NT2/D1 (cell line): ENCODE results near the gene SCD.

ENCODE experiments used
- DNase-seq: peaks from one replicate; pipeline ENCODE4 v3.0.0-alpha.2; 2011; ENCODE audit warnings: low read depth, low spot score
- H3K27me3 ChIP-seq: 2 replicates; pipeline ENCODE4 v1.6.0; 2011; ENCODE audit warnings: mild to moderate bottlenecking; ENCODE audit not compliant: insufficient read length, insufficient read depth
- H3K36me3 ChIP-seq: 2 replicates; pipeline ENCODE4 v1.6.1; 2011; ENCODE audit warnings: mild to moderate bottlenecking, low read length, mixed read lengths; ENCODE audit not compliant: insufficient read depth, insufficient read length
- H3K4me1 ChIP-seq: 2 replicates; pipeline ENCODE4 v1.5.1; 2011; ENCODE audit not compliant: insufficient read depth, insufficient read length
- H3K4me3 ChIP-seq: 2 replicates; pipeline ENCODE4 v1.5.1; 2011; ENCODE audit warnings: low read depth; ENCODE audit not compliant: insufficient read length
- H3K9ac ChIP-seq: 2 replicates; pipeline ENCODE4 v1.6.0; 2011; ENCODE audit warnings: low read depth; ENCODE audit not compliant: insufficient read length
- H3K9me3 ChIP-seq: 2 replicates; pipeline ENCODE4 v1.5.1; 2011; ENCODE audit warnings: mild to moderate bottlenecking, low read length; ENCODE audit not compliant: insufficient read depth
- SUZ12 ChIP-seq: IDR thresholded peaks from 2 replicates; pipeline ENCODE4 v1.6.1; 2011; ENCODE audit not compliant: insufficient read length, insufficient read depth; ENCODE audit errors: extremely low read depth
- YY1 ChIP-seq: IDR thresholded peaks from 2 replicates; pipeline ENCODE4 v1.6.1; 2011; ENCODE audit not compliant: insufficient read length, insufficient read depth
- ZNF274 ChIP-seq: IDR thresholded peaks from 2 replicates; pipeline ENCODE4 v1.6.1; 2011; ENCODE audit warnings: mild to moderate bottlenecking, low read depth, low read length

The SCD gene

DNA sequence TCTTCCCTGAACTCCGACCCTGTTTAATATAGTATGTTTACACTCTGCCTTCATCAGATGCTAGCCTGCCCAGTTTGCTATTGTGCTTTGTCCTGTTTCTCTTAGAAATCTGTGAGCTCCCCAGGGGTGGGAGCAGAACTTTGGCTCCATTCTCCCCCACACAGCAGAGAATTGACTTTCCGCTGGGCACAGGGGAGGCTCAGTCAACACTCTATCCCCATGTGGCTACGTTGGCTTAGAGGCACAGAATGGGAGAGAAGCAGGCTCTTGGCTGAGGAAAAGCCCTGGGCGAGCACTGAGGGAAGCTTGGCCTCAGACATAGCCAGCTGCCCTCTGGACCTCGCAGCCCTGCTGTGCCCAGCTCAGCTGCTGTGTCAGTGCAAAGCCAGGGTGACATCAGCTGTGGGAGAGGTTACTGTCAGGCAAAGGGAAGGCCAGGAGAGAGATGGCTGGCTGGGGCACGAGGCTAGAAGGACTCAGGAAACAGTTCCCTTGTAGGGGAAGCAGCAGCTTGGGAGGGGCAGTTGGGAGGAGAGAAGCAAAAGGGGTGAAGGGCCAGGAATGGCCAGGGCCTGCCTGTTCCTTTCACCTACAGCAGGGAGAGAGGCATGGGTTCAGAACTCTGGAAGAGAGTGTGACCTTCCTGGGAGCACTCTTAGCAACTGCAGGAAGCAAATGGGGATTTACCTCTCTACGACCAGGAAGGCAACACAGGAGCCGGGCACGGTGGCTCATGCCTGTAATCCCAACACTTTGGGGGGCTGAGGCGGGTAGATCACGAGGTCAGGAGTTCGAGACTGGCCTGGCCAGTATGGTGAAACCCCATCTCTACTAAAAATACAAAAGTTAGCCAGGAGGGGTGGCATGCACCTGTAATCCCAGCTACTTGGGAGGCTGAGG is 5.8 kb upstream of the SCD start:
- Histone ChIP-seq H3K4me1 (peaks cover 6% of the 10 kb centered on the region), H3K27me3 (no peaks in the 10 kb centered on the region), H3K36me3 (no peaks in the 10 kb centered on the region), H3K9me3 (no peaks in the 10 kb centered on the region), H3K4me3 (no peak overlapping the region), H3K9ac (no peak overlapping the region)
- no peak for DNase-seq
- TF ChIP-seq SUZ12 (no peak), YY1 (no peak), ZNF274 (no peak)

DNA sequence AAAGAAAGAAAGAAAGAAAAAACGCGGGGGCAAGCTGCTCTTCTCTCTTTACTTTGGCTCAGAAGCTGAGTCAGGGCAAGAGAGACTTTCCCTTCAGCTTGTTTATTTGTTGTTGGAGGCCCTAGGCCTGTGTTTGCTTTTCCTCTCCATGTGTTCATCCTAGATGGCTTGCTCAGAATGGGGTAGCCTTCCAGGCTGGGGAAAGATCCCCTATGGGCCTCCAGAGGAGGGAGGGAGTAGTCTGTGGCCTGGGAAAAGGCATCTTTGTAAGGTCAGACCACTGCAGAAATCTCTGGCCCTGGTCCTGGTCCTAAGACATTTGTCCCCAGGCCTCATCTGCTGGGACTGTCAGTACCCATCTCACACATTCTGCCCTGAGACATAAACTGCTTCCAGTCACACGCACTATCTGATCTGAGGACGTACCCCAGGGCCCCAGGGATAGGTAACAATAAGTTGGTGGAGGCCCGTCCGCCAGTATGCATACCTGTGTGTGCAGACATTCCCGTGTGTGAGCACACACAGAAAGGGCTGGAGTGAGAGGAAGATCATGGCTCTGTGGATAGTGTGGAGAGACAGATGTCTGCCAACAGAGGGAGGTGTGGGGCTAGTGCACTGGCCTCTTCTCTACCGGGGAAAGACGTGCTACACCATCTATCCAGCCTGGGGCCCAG is 4.9 kb upstream of the SCD start:
- H3K4me3 ChIP-seq, result no peak overlapping the region
- H3K36me3 ChIP-seq, result no peaks in the 10 kb centered on the region
- TF ChIP-seq ZNF274, result no peak
- TF ChIP-seq SUZ12, result no peak
- no peak for TF ChIP-seq YY1
- no peaks in the 10 kb centered on the region for H3K9me3 ChIP-seq
- H3K27me3 ChIP-seq, result no peaks in the 10 kb centered on the region
- DNase-seq, result no peak
- H3K9ac ChIP-seq, result no peak overlapping the region
- H3K4me1 ChIP-seq, result peaks cover 6% of the 10 kb centered on the region

DNA sequence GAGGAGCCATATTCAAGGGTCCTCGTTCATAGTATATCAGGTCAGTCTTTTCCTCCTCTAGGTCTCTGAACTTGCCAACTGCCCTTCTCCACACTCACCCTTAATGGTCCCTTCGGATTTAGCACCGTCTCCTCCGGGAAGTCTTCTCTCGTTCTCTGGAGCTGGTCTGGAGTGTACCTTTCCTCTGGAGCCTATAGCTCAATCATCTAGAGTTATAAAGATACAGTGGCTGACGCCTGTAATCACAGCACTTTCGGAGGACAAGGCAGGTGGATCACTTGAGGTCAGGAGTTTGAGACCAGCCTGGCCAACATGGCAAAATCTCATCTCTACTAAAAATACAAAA is 4.4 kb upstream of the SCD start:
- Histone ChIP-seq H3K27me3 (no peaks in the 10 kb centered on the region), H3K4me3 (no peak overlapping the region), H3K9me3 (no peaks in the 10 kb centered on the region), H3K4me1 (peaks cover 6% of the 10 kb centered on the region), H3K36me3 (no peaks in the 10 kb centered on the region), H3K9ac (no peak overlapping the region)
- no peak for DNase-seq
- no peak for TF ChIP-seq YY1
- TF ChIP-seq ZNF274, result no peak
- no peak for TF ChIP-seq SUZ12

DNA sequence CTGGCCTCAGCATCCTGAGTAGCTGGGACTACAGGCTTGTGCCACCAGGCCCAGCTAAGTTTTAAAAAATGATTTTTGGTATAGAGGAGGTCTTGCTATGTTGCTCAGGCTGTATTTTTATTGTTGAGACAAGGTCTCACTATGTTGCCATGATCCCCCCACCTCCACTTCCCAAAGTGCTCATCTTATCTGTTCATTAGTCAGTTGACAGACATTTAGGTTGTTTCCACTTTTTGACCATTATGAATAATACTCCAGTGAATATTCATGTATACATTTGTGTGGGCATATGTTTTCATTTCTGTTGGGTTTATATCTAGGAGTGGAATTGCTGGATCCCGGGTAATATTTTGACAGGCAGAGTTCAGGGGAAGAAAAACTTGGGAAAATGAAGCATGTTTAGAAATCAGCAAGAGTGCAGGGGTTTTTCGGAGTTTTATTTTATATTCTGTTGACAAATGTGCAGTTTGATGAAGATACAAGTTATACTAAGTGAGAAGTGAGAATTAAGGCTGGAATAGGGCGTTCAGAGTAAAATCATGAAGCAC is 2.7 kb upstream of the SCD start:
- no peak for TF ChIP-seq SUZ12
- no peak for TF ChIP-seq YY1
- TF ChIP-seq ZNF274, result no peak
- H3K4me1 ChIP-seq, result peaks cover 6% of the 10 kb centered on the region
- no peak overlapping the region for H3K9ac ChIP-seq
- no peaks in the 10 kb centered on the region for H3K9me3 ChIP-seq
- peaks cover 13% of the 10 kb centered on the region for H3K36me3 ChIP-seq
- no peak overlapping the region for H3K4me3 ChIP-seq
- H3K27me3 ChIP-seq, result no peaks in the 10 kb centered on the region
- DNase-seq, result no peak

DNA sequence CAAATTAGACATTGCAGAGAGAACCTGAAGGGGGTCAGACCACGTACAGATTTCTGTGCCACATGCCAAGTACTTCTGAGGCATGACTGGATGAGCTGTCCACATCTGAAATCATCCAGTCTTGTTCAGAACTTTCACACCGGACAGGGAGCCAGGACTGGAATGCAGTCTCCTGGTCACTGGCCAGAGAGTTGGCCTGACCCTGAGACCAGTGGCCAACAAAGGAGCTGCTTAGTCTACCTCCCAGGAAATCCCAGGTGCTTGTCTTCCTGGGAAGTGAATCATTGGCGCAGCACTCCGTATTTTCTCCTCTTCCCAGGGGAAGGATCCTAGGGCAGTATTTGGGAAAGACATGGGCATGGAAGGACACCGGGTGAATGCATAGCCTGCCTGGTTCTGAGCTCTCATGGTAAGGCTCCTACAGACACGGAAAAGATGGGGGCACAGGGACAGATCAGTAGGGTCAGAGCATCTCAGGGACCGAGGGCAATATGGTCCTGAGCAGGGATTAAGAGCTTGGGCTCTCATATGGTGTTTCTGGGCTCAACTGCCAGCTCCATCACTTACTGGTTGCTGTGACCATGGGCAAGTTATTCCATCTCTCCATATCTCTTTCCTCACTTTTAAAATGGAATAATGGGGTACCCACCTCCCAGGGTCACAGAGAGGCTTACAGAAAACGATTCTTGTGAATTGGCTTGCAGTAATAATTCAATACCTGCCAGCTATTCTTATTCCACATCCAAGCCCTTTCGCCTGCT is 1.3 kb upstream of the SCD start:
- H3K27me3 ChIP-seq, result no peaks in the 10 kb centered on the region
- no peaks in the 10 kb centered on the region for H3K9me3 ChIP-seq
- H3K9ac ChIP-seq, result peak overlapping the region; percentile 87
- peaks cover 8% of the 10 kb centered on the region for H3K4me1 ChIP-seq
- TF ChIP-seq SUZ12, result no peak
- no peak for TF ChIP-seq YY1
- no peak for TF ChIP-seq ZNF274
- H3K36me3 ChIP-seq, result peaks cover 28% of the 10 kb centered on the region
- no peak for DNase-seq
- peak overlapping the region; percentile 95 for H3K4me3 ChIP-seq

DNA sequence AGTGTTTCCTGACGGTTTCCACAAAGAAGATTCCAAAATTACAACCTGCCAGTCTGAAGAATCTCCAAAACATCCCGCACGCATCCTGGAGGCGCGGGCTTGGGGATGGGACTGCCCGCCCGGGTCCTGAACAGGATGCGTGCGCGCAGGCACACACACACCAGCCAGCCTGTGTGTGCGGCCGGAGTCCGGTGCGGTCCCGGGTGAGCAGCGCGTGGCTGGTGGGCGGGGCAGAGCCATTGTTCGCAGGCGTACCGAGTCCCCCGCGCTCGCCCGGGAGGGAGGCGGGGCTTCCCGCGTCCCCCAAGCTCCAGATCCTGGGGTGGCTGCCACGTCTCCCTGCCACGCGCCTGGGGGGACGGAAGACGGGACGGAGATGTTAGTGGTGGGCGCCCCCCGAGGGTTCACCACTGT is 675 bp upstream of the SCD start:
- H3K27me3 ChIP-seq, result no peaks in the 10 kb centered on the region
- peaks cover 4% of the 10 kb centered on the region for H3K4me1 ChIP-seq
- TF ChIP-seq ZNF274 (no peak), YY1 (no peak), SUZ12 (no peak)
- no peaks in the 10 kb centered on the region for H3K9me3 ChIP-seq
- peak overlapping the region; percentile 95 for H3K4me3 ChIP-seq
- peak overlapping the region; percentile 87 for H3K9ac ChIP-seq
- no peak for DNase-seq
- peaks cover 34% of the 10 kb centered on the region for H3K36me3 ChIP-seq
